SK-N-MC (cell line): ENCODE measurements around the gene IL17RB.

Experiments
- DNase-seq: peaks from one replicate; pipeline ENCODE4 v3.0.0-alpha.2; 2011; ENCODE audit warnings: low read depth, low spot score
- H3K27ac ChIP-seq: fragments of 200-600 bp; sonication (generic); 2 replicates; pipeline ENCODE4 v1.5.1; 2016; ENCODE audit warnings: mixed run types
- H3K36me3 ChIP-seq: fragments of 200-600 bp; sonication (generic); 2 replicates; pipeline ENCODE4 v1.6.1; 2017; ENCODE audit warnings: antibody characterized with exemption, low read length, mixed read lengths; ENCODE audit not compliant: insufficient read depth
- H3K4me3 ChIP-seq: fragments of 200-600 bp; sonication (generic); 2 replicates; pipeline ENCODE4 v1.5.1; 2016
- H3K9ac ChIP-seq: fragments of 200-600 bp; sonication (generic); 2 replicates; pipeline ENCODE4 v1.8.0; 2017; ENCODE audit warnings: mixed run types, mixed read lengths; ENCODE audit not compliant: insufficient read length
- H3K9me3 ChIP-seq: fragments of 200-600 bp; sonication (generic); 2 replicates; pipeline ENCODE4 v1.6.1; 2017; ENCODE audit warnings: low read depth, mild to moderate bottlenecking, antibody characterized with exemption, low read length, moderate library complexity, mixed read lengths
- EZH2 ChIP-seq: fragments of 200-600 bp; sonication (generic); IDR thresholded peaks from one replicate; pipeline ENCODE4 v1.6.1; 2017; ENCODE audit warnings: antibody characterized with exemption
- FOXP2 ChIP-seq: optimal IDR thresholded peaks from 2 replicates; pipeline ENCODE3; 2011; ENCODE audit warnings: mild to moderate bottlenecking, moderate library complexity; ENCODE audit not compliant: insufficient read depth; ENCODE audit errors: extremely low read length, control extremely low read depth
- POLR2AphosphoS5 ChIP-seq: IDR thresholded peaks from 2 replicates; pipeline ENCODE4 v1.6.1; 2012; ENCODE audit warnings: mild to moderate bottlenecking, low read depth, low read length, borderline replicate concordance

IL17RB gene

GRCh38 chr3:53809764-53810400, 36.5 kb upstream of the IL17RB start:
- no peaks in the 10 kb centered on the region for H3K9me3 ChIP-seq
- H3K27ac ChIP-seq = no peak overlapping the region

GRCh38 chr3:53811143-53811927, 35.0 kb upstream of the IL17RB start:
- no peak for TF ChIP-seq POLR2AphosphoS5
- TF ChIP-seq EZH2 = no peak
- TF ChIP-seq FOXP2 = no peak
- no peak for DNase-seq
- no peak overlapping the region for H3K9ac ChIP-seq
- H3K4me3 ChIP-seq = no peak overlapping the region
- H3K27ac ChIP-seq = no peak overlapping the region
- H3K9me3 ChIP-seq = no peaks in the 10 kb centered on the region
- no peaks in the 10 kb centered on the region for H3K36me3 ChIP-seq

More at GRCh38 chr3:53809764-53810400, 36.5 kb upstream of the IL17RB start:
- no peak overlapping the region for H3K4me3 ChIP-seq
- no peak for TF ChIP-seq FOXP2
- TF ChIP-seq POLR2AphosphoS5 = no peak
- TF ChIP-seq EZH2 = no peak
- DNase-seq = no peak
- no peaks in the 10 kb centered on the region for H3K36me3 ChIP-seq
- H3K9ac ChIP-seq = no peak overlapping the region

- no peak overlapping the region for H3K27ac ChIP-seq
- H3K36me3 ChIP-seq = no peaks in the 10 kb centered on the region
- H3K9ac ChIP-seq = no peak overlapping the region
- DNase-seq = no peak
- H3K9me3 ChIP-seq = no peaks in the 10 kb centered on the region
- TF ChIP-seq EZH2 = no peak
- TF ChIP-seq POLR2AphosphoS5 = no peak
- TF ChIP-seq FOXP2 = no peak
- no peak overlapping the region for H3K4me3 ChIP-seq
Measured at GRCh38 chr3:53812434-53812833, 33.9 kb upstream of the IL17RB start.

GRCh38 chr3:53813229-53813628, 33.1 kb upstream of the IL17RB start:
- no peak for DNase-seq
- TF ChIP-seq FOXP2 = no peak

GRCh38 chr3:53813876-53814275, 32.5 kb upstream of the IL17RB start:
- Histone ChIP-seq H3K36me3 (no peaks in the 10 kb centered on the region), H3K4me3 (no peak overlapping the region), H3K9ac (no peak overlapping the region), H3K9me3 (no peaks in the 10 kb centered on the region), H3K27ac (no peak overlapping the region)
- DNase-seq = no peak
- no peak for TF ChIP-seq FOXP2
- no peak for TF ChIP-seq EZH2
- no peak for TF ChIP-seq POLR2AphosphoS5

More at GRCh38 chr3:53813229-53813628, 33.1 kb upstream of the IL17RB start:
- Histone ChIP-seq H3K36me3 (no peaks in the 10 kb centered on the region), H3K27ac (no peak overlapping the region), H3K9ac (no peak overlapping the region), H3K9me3 (no peaks in the 10 kb centered on the region), H3K4me3 (no peak overlapping the region)

GRCh38 chr3:53815067-53815466, 31.3 kb upstream of the IL17RB start:
- Histone ChIP-seq H3K9me3 (no peaks in the 10 kb centered on the region), H3K36me3 (no peaks in the 10 kb centered on the region), H3K27ac (no peak overlapping the region), H3K9ac (no peak overlapping the region), H3K4me3 (no peak overlapping the region)
- TF ChIP-seq POLR2AphosphoS5 (no peak), FOXP2 (no peak), EZH2 (no peak)
- no peak for DNase-seq

- no peaks in the 10 kb centered on the region for H3K9me3 ChIP-seq
- H3K27ac ChIP-seq = no peak overlapping the region
- no peak overlapping the region for H3K9ac ChIP-seq
- no peak overlapping the region for H3K4me3 ChIP-seq
- DNase-seq = no peak
- no peak for TF ChIP-seq EZH2
- TF ChIP-seq POLR2AphosphoS5 = no peak
- TF ChIP-seq FOXP2 = no peak
- no peaks in the 10 kb centered on the region for H3K36me3 ChIP-seq
Measured at GRCh38 chr3:53815651-53816050, 30.7 kb upstream of the IL17RB start.

- no peak overlapping the region for H3K9ac ChIP-seq
- H3K4me3 ChIP-seq = no peak overlapping the region
- TF ChIP-seq FOXP2 (no peak), EZH2 (no peak), POLR2AphosphoS5 (no peak)
- H3K9me3 ChIP-seq = no peaks in the 10 kb centered on the region
- H3K36me3 ChIP-seq = no peaks in the 10 kb centered on the region
- no peak overlapping the region for H3K27ac ChIP-seq
- DNase-seq = no peak
Measured at GRCh38 chr3:53816425-53816824, 29.9 kb upstream of the IL17RB start.
